GM12865 (cell line): ENCODE measurements around the gene EIF4G3.
A peak's percentile ranks its signal among the peaks of the same experiment; 100 is the strongest.
"Not testable (repeated sequence)": the region's sequence is repeated elsewhere in the genome, so short reads cannot be mapped to it uniquely, and the experiment has no call there.

Experiments
- DNase-seq: peaks from one replicate; pipeline ENCODE4 v3.0.0; 2010; ENCODE audit warnings: low read depth
- H3K4me3 ChIP-seq: 2 replicates; pipeline ENCODE4 v1.5.1; 2011; ENCODE audit warnings: mild to moderate bottlenecking, low read depth, low read length, control low read depth
- CTCF ChIP-seq: IDR thresholded peaks from 2 replicates; pipeline ENCODE4 v1.5.1; 2011; ENCODE audit warnings: low read length, control low read depth, low read depth, inconsistent platforms; ENCODE audit not compliant: insufficient read depth; ENCODE audit errors: missing control alignments

The EIF4G3 gene

GRCh38 chr1:21098186-21098915, 78.3 kb downstream of the EIF4G3 start:
- H3K4me3 ChIP-seq: no peak overlapping the region
- DNase-seq: no peak
- no peak for TF ChIP-seq CTCF

GRCh38 chr1:21097729-21098128, 79.0 kb downstream of the EIF4G3 start:
- DNase-seq: no peak
- TF ChIP-seq CTCF: no peak
- H3K4me3 ChIP-seq: no peak overlapping the region

GRCh38 chr1:21095976-21096375, 80.7 kb downstream of the EIF4G3 start:
- no peak for DNase-seq
- no peak for TF ChIP-seq CTCF
- H3K4me3 ChIP-seq: no peak overlapping the region

GRCh38 chr1:21094282-21094681, 82.4 kb downstream of the EIF4G3 start:
- not testable (repeated sequence) for DNase-seq, H3K4me3 ChIP-seq

- DNase-seq, H3K4me3 ChIP-seq: not testable (repeated sequence)
Measured at GRCh38 chr1:21093271-21093958, 83.3 kb downstream of the EIF4G3 start.

GRCh38 chr1:21092545-21092944, 84.2 kb downstream of the EIF4G3 start:
- not testable (repeated sequence) for DNase-seq, H3K4me3 ChIP-seq

GRCh38 chr1:21091053-21091690, 85.5 kb downstream of the EIF4G3 start:
- DNase-seq, H3K4me3 ChIP-seq: not testable (repeated sequence)

GRCh38 chr1:21090463-21090862, 86.2 kb downstream of the EIF4G3 start:
- peak; percentile 6 for DNase-seq
- H3K4me3 ChIP-seq: no peak overlapping the region
- no peak for TF ChIP-seq CTCF

GRCh38 chr1:21089731-21090130, 87.0 kb downstream of the EIF4G3 start:
- no peak overlapping the region for H3K4me3 ChIP-seq
- no peak for TF ChIP-seq CTCF
- no peak for DNase-seq
